ENCODE measurements around the gene FDPS.

The FDPS gene

GRCh38 chr1:155267373-155267772 is 41.3 kb upstream of the FDPS start:
- H3K4me3 ChIP-seq (replicated peaks in 1 of 2; ENCODE audit: low read depth in 2 of 2, low read length in 2 of 2), result no peak overlapping the region
- no peak for DNase-seq (ENCODE audit: low read depth in 2 of 2)
- no peak for TF ChIP-seq CTCF (IDR thresholded peaks at IDR 0.05; ENCODE audit: low read depth, low read length)

DNA sequence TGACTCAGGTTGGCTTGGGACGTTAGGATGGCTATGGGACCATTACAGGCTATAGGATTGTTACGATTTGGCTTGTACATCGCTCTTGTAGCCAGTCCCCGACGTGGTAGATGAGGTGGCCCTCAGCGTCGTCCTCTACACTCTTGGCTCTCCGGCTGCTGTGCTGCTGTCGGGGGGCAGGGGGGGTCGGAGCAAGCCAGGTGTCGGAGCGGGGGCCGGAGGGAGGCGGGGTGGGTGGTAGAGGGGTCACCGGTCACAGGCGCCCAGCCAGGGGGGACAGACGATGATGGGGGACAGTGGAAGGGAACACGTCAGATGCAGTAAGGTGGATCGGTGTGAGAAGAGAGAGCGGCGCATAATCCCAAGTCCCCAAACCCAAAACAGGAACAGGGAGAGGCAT is 40.0 kb upstream of the FDPS start:
- TF ChIP-seq CTCF (IDR thresholded peaks at IDR 0.05; ENCODE audit: low read depth, low read length), result no peak
- H3K4me3 ChIP-seq (replicated peaks in 1 of 2; ENCODE audit: low read depth in 2 of 2, low read length in 2 of 2), result no peak overlapping the region
- no peak for DNase-seq (ENCODE audit: low read depth in 2 of 2)

DNA sequence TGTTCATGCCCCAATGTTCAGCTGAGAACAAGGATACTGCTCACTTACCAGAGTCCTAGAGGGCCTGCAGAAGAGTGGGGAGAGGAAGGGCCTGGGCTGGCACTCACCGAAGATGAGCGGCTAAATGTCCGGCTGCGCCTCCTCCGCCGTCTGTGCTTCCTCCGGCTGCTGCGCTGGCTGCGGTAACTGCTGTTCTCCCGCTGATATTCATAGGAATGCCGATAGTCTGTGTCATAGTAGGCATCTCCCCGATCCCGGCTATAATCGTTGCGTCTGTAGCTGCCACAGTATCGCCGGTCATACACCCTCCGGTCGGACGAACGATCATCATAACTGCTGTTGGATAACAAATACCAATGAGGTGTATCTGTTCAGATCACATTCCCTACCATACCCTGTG is 39.3 kb upstream of the FDPS start:
- no peak for TF ChIP-seq CTCF (IDR thresholded peaks at IDR 0.05; ENCODE audit: low read depth, low read length)
- no peak overlapping the region for H3K4me3 ChIP-seq (replicated peaks in 1 of 2; ENCODE audit: low read depth in 2 of 2, low read length in 2 of 2)
- no peak for DNase-seq (ENCODE audit: low read depth in 2 of 2)

GRCh38 chr1:155272466-155273342 is 36.0 kb upstream of the FDPS start:
- DNase-seq (ENCODE audit: low read depth in 2 of 2), result peak; percentile 65
- TF ChIP-seq CTCF (IDR thresholded peaks at IDR 0.05; ENCODE audit: low read depth, low read length), result no peak
- peak overlapping the region; percentile 73 to 88 for H3K4me3 ChIP-seq (replicated peaks in 1 of 2; ENCODE audit: low read depth in 2 of 2, low read length in 2 of 2)

GRCh38 chr1:155273343-155274245 is 35.1 kb upstream of the FDPS start, which contains the start of gene CLK2:
Gene CLK2 (minus strand): TSS chr1:155273504. CDS start chr1:155270977, 2,527 bp downstream.
- peak; percentile 94 to 98 for DNase-seq (ENCODE audit: low read depth in 2 of 2)
- H3K4me3 ChIP-seq (replicated peaks in 1 of 2; ENCODE audit: low read depth in 2 of 2, low read length in 2 of 2), result peak within 1 kb of the TSS; percentile 73 to 88
- TF ChIP-seq CTCF (IDR thresholded peaks at IDR 0.05; ENCODE audit: low read depth, low read length), result no peak

- H3K4me3 ChIP-seq (replicated peaks in 1 of 2; ENCODE audit: low read depth in 2 of 2, low read length in 2 of 2), result peak within 1 kb of the TSS; percentile 70 to 73
- DNase-seq (ENCODE audit: low read depth in 2 of 2), result peak; percentile 96 to 97
These were observed 31.4 kb upstream of the FDPS start, which contains the start of gene HCN3 for GRCh38 chr1:155277070-155277901. Gene HCN3 (plus strand): TSS chr1:155277463. CDS start chr1:155277591, 128 bp downstream.

More at GRCh38 chr1:155277070-155277901, 31.4 kb upstream of the FDPS start, which contains the start of gene HCN3:
- peak; percentile 31 for TF ChIP-seq CTCF (IDR thresholded peaks at IDR 0.05; ENCODE audit: low read depth, low read length)
